Fibroblast of villous mesenchyme (primary cell): ENCODE measurements around the gene SMIM1. TPM values are rescaled to one million over a fixed set of nuclear protein-coding genes. Genes with fewer than 3 reads are reported as not detected.

Experiments
- DNase-seq: peaks from one replicate; pipeline ENCODE4 v3.0.0-alpha.2; 2010; ENCODE audit warnings: low read depth
- H3K4me3 ChIP-seq: 2 replicates; pipeline ENCODE4 v1.5.1; 2011; ENCODE audit warnings: low read depth, mild to moderate bottlenecking, low read length
- CTCF ChIP-seq: IDR thresholded peaks from 2 replicates; pipeline ENCODE4 v1.5.1; 2012; ENCODE audit warnings: low read depth, mild to moderate bottlenecking, low read length; ENCODE audit not compliant: insufficient read depth
- total RNA-seq: library from RNA; depleted of rRNA; stranded (reverse); fragments of >200 nt; gene quantifications from 2 replicates; pipeline ENCODE4 v1.2.3, GENCODE V29; 2012

The SMIM1 gene
- total RNA-seq, 1 donor = 1.7 TPM

- no peak overlapping the region for H3K4me3 ChIP-seq
- no peak for DNase-seq
- peak; percentile 35 for TF ChIP-seq CTCF
Observed at GRCh38 chr1:3785456-3786157, 13.1 kb downstream of the SMIM1 start.

- no peak for TF ChIP-seq CTCF
- H3K4me3 ChIP-seq = no peak overlapping the region
- no peak for DNase-seq
Observed at GRCh38 chr1:3786468-3787348, 14.2 kb downstream of the SMIM1 start.

- no peak overlapping the region for H3K4me3 ChIP-seq
- TF ChIP-seq CTCF = no peak
- no peak for DNase-seq
Observed at GRCh38 chr1:3787349-3787715, 14.8 kb downstream of the SMIM1 start.

GRCh38 chr1:3787745-3788605 lies 15.4 kb downstream of the SMIM1 start:
- no peak for DNase-seq
- no peak for TF ChIP-seq CTCF
- no peak overlapping the region for H3K4me3 ChIP-seq

GRCh38 chr1:3788756-3789420 lies 16.3 kb downstream of the SMIM1 start:
- DNase-seq = no peak
- TF ChIP-seq CTCF = no peak
- H3K4me3 ChIP-seq = no peak overlapping the region
